Activated T-cell treated with anti-CD3 and anti-CD28 coated beads, Interleukin-2, amount 50 U/mL, for 1 hour (primary cell): Measurements from ENCODE around the gene RAB36.

Source experiments
- DNase-seq: peaks from one replicate; pipeline ENCODE4 v3.0.0-alpha.2; 2020

RAB36 gene

DNA sequence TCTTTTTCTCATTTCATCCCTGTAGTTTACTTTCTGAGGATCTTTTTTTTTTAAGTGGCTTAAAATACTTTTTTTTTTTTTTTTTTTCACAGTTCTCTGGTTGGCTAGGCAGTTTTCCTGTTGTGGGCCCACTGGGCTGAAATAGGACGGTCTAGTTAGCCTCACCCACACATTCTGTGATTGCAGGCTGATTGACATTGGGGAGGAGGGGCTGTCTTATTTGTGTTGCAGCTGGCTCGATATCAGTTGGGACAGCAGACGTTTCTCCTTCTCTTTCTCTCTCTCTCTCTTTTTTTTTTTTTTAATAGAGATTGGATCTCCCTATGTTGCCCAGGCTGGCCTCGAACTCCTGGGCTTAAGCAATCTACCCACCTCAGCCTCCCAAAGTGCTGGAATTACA, 41.9 kb downstream of the RAB36 start:
- DNase-seq: no peak

DNA sequence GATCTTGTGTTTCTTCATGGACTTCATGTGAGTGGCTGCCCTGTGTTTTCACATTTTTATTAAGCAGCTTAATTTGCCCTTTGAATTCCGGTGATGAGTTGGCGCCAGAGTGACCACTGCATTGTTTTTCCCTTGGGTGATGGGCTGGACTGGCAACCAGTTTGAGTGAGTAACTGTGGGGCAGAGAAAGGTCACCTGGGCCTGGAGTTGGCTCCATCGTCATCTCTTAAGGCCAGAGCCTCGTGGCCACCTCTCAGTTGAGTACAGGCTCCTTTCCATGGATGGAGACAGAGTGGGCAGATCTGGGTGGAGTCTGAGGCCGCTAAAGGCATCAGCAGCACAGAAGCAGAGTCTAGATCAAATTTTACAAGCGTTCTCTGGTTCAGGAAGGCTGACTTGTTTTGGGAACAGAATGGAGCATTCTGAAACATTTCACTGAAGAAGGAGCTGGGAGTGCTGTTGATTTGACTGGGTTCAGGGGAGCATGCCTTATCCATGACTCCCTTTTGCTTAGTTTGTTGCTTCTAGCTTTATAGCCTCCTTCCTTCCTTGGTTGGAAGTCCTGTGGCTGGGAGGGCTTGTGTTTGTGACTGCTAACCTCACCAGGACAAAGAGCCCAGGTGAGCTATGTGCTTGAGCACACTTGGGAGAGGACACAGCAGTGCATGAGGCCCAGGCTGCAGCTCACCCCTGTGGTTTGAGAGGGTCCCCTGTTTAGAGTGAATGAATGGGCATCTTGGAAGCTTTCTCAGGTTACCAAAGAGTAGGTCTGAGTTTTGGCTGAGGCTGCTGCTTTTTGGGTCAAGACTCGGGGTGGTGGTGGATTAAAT, 42.8 kb downstream of the RAB36 start:
- no peak for DNase-seq

DNA sequence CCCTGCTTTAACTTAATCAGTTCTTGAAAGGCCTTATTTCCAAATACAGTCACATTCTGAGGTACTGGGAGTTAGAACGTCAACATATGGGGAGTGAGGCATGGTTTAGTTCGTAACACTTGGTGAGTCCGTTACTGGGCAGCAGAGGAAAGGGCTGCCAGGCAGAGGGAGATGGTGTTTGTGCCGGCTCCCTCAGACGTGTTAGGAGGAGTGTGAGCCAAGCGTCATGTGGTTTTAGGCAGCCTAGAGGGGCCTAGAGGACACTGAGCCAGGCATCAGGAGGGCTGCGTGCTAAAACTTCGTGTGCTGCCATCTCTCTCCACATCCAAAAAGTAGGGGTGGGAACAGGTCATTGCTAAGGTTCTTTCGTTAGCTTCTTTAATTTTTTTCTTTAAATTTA, 45.2 kb downstream of the RAB36 start:
- no peak for DNase-seq

DNA sequence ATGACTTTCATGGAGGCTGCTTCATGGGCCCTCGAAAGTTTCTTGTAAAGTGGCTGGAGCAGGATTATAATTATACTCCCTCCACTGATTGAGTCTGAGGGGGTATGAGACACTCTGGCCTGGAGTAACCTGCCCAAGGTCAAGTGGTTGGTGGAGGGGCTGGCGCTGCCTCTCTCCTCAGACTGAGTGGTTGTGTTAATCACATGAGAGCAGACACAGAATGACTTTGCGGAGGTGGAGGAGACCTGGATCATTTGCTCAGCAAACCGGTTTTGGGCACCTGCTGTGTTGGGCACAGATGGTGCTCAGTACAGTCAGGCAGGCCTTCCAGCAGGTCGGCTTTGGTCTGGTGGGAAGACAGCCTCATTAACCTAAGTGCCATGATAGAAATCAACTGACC, 46.9 kb downstream of the RAB36 start:
- no peak for DNase-seq

DNA sequence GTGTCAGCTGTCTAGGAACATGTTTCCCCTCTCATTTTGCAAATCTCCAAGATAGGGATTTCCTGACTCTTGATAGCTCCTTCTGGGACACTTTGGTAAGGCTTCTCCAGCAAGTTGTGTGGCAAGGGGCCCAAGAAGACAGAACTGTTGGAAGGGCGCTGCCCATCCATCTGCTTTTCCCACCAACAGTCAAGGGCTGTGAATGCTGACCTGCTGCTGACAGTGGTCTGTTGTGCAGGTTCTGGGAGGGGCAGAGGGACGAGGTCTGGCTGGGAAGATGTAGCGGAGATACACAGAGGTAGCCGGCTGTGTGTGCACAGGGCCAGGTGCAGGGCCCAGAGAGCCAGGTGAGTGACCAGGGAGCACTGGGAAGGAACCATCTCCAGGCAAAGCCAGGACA, 47.3 kb downstream of the RAB36 start:
- DNase-seq: no peak

DNA sequence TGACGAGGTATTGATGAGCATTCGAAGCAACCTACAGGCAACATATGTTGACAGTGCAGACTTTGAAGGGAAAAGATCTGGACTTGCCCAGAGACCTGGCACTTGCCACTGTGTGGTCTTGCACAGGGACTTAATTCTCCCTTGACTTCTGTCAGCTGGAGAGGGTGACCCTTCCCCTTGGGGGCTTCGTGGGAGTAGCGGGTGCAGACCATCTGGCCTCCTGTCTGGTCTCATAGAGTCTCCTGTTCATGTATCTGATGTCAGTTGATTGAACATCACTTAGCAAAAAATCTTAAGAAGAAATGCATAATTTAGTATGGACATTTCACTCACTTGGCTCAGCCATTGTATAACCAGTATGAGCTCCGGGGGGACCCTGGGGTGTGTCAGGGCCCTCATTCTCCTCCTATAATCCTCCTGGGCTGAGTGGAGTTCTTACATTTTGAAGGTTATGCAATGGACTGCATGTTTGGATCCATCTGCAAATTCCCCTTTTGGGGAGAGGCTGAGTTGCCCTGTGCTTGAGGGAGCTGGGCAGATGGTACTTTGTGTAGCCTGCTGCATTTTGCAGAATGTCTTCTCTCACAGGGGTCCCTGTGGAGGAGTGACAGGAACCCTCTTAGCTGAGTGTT, 48.0 kb downstream of the RAB36 start:
- DNase-seq: no peak

DNA sequence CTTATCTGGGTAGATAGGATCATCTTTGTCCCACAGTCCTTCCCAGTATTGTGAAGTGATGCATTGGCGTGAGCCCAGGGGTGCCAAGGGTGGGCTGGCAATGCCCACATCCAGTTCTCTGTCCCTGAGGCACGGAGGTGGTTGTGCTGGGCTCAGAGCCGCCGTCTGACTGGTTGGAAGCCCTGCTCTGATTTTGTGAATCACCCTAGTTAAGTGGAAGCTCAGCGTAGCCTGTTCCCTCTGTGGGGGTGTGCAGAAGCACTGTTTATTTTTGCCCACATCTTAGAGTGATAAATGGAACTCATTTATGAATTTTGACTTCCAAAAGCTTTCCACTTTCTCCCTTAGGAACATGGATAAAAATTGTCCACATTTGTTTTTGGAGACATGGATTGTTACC, 48.6 kb downstream of the RAB36 start:
- no peak for DNase-seq

DNA sequence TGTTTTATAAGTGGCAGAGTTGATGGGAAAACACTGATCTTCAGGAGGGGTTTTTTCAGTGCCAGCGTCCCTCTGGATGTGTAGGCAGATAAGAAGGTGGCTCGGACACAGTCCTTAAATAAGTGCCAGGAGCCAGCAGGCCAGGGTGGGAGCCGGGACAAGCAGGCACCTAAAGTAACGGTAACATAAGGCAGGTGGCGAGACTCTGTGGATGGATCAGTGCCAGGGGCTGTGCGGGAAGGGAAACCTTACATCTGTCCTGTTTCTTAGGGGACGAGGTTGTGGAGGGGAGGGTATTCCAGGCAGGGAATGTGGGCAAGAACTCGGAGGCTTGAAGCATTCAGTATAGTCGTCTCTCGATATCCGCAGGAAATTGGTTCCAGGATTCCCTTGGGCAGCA, 50.9 kb downstream of the RAB36 start:
- no peak for DNase-seq

DNA sequence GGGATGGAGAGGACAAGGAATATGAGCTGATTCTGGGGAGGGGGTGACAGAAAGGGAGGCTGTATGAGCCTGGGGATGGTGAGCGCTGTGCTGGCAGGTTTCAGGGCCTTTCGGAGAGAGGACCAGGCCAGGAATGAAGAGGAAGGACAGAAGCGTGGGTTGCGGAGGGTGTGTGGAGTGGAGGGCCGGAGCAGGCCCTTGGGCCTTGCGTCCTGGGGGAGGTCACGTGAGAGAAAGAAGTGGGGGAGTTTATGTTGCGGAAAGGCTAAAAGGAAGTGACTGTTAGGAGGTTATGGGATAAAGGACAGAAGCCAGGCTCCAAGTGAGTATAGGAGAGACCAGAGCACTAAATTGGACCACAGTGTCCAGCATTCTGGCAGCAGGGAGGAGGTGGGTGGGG, 52.6 kb downstream of the RAB36 start:
- no peak for DNase-seq

DNA sequence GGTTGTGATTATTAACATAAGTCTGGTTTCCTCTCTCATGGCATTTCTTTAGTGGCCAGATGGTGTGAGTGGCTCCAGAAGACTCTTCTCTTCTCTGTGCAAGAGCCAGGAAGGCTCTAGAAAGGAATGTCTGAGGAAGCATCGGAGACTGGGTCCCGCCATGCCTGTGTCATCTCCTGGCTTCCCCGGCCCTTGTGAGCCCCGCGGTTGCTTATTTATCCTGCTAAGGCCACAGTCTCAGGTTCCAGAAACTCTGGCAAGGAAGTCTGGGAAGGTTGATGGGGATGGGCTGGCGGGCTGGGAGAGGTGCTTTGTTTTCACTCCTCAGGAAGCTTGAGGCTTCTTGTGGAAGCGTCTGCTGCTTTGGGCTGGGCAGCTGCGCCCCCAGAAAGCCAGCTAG, 53.9 kb downstream of the RAB36 start:
- no peak for DNase-seq

DNA sequence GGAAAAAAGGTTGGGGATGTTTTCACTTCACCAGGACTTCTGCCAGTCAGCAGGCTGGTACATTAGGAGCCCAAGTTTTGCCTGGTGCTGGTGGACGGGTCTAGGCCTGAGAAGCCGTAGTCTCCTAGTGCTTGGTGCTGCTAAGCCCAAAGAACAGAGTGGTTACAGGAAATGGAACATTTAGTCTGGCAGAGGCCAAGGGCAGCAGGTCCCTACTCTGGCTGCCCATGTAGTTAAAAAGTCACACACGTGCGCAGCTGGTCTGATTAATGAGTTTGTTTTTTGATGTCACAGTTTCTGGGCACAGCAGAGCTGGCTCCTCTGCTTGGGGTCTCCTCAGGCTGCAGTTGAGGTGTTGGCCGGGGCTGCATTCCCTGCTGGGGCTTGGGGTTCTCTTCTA, 55.6 kb downstream of the RAB36 start:
- DNase-seq: no peak

DNA sequence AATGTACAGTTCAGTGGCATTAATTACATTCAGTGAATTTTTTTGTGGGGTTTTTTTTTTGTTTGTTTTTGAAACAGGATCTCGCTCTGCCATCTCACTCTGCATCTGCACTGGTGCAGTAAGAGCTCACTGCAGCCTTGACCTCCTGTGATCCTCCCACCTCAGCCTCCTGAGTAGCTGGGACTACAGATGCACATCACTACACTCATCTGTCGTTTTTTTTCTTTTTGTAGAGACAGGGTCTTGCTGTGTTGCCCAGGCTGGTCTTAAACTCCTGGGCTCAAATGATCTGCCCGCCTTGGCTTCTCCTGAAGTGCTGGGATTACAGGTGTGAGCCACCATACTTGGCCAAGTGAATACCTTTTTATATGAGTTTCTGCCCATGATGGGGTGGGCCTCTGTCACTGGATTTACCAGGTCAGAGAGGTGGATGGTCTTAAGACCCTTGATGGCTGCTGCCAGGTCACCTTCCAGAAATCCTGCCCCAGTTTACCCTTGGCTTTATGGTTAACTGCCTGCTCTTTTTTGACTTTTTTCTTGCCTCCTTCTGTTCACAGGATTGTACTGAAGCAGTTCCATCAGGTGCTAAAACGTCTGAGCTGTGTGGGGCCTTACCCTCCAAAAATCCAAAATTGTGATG, 57.7 kb downstream of the RAB36 start:
- no peak for DNase-seq

DNA sequence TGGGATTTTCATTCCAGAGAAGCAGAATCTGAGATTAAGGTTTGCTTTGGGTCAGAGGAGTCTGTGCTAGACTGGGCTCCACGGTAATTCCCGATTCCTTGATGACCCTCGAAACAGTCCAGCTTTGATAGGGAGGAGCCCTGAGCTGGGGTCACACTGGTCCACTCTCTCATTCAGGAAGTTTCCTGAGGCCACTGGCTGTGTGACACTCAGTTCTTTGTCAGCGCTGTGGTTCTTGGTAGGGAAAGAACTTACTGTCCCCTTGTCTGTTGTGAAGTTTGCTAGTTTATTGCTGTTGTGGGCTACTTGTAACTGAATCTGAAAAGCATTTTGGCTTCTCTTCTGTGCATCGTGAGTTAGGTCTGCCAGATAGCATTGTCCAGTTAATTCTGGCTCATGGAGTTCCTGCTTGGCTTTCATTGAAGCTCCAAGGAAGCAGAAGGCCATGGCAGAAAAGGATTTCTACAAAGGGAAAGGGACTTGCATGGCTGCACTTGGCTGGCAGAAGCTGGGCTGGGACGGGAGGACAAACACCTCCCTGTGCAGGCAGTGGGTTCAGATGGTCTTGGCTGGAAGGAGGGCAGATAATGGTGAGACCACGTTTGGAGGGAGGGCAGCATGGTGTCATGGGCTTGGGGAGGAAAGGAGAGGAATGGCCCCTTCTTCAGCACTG, 58.3 kb downstream of the RAB36 start:
- DNase-seq: no peak

DNA sequence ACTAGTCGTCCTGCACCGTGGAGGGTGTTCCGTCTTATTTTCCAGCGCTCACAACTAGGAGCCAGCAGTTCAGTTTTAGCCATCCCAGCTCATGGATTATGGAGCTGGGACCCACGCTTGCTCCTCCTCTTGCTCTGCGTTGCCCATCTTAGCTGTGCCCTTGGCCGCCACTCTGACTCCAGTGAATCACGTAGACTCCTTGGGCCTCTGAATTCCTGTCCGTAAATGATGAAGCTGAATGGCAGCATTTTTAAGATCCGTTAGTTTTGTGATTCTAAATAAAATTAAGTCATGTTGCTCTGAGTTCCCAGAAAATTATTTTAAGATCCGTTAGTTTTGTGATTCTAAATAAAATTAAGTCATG, 58.8 kb downstream of the RAB36 start:
- DNase-seq: no peak

DNA sequence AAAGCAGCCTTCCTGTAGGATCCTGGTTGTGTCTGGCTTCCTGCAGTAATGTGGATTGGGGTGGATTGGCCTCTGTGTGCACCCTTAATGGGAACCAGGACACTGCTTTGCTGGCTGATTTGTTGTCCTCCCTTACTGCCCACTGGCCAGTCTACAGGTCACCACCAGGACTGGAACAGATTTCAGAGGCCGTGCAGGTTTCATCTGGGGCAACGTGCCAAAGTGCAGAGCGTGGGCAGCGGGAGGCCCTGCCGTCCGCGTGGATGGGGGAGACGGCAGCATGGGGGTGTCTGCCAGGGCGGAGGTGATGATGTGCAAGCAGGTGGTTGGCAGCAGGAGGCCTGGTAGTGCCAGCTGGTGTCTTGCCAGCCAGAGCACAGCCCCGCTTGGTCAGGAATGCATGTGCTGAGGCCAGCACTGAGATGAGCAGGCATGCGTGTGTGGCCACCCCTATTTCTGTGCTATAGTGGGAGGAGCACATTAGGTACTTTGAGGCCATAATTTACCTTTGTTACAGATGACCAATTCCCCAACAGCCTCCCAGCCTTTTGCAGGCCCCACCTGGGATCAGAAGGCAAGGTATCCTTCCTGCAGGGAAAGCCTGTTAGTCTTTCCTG, 59.4 kb downstream of the RAB36 start:
- DNase-seq: no peak

DNA sequence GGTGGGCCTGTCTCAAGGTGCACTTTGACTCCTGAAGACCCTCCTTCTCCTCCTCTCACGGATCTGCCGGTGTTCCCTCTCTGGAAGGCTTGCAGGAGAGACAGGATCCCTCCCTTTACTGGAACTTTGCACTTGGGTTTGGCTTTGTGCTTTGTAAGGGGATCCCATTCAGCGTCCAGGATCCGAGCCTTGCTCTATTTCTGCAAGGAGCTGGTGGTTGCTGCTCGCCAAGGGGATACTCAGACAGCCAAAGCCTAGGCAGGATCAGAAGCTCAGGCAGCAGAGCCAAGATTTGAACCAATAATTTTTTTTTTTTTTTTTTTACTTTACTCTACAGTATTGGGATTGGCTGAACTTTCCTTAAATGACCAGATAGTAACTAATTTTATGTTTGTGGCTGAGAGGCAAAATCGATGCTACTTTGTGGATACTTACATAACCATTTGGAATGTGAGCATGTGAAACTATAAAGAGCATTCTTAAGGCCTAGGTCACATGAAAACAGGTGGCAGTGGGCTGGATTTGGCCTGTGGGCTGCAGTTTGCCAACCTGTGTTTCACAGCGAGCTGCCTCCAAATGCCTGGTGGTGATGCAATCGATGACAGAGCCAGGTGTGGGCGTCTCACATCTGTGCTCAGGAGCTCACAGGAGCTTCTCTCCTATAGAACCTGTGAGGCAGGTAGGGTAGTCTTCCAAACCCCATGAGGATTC, 60.2 kb downstream of the RAB36 start:
- DNase-seq: no peak

DNA sequence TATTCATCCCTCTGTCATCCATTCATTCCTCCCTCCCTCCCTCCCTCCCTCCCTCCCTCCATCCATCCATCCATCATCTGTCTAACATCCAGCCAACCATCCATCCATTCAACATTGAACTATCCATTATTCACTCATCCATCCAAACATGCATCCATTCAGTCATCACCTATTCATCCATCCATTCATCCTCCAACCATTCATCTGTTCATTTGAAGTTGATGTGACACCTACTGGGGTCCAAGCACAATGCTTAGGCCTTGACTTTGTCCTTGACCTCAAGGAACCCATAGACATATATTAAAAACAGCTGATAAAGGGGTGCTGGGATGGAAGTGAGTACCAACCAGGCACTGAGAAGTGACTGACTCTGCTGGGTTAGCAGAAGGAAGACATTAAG, 61.6 kb downstream of the RAB36 start:
- no peak for DNase-seq

DNA sequence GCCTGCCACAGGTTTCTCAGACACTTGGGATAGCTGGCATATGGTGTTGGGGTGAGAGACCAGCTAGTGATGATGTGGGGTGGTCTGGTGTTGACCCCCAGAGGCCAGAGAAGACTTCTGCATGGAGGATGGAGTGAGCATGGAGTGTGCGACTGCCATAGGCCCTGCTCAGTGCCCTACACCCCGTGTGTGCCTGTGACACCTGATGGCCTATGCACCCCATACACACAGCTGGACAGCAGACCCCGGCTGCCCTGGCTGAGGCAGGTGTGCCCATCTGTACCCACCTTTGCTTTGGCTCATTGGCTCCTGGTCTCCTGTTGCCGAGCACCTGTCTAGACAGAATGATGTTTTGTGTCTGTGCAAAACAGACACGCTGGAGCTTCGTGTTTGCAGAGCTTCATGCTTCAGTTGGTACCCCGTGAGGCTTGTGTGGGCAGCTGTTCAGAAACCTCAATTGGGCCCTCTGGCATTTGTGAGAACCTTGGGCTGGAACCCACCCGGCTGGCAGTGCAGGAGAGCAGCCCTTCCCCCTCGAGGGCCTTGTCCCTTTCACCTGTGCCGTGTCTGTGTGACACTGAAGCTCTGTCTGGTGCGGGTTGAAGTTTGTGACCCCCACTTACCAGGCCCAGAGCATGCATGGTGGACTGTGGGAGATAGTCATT, 62.6 kb downstream of the RAB36 start:
- no peak for DNase-seq

DNA sequence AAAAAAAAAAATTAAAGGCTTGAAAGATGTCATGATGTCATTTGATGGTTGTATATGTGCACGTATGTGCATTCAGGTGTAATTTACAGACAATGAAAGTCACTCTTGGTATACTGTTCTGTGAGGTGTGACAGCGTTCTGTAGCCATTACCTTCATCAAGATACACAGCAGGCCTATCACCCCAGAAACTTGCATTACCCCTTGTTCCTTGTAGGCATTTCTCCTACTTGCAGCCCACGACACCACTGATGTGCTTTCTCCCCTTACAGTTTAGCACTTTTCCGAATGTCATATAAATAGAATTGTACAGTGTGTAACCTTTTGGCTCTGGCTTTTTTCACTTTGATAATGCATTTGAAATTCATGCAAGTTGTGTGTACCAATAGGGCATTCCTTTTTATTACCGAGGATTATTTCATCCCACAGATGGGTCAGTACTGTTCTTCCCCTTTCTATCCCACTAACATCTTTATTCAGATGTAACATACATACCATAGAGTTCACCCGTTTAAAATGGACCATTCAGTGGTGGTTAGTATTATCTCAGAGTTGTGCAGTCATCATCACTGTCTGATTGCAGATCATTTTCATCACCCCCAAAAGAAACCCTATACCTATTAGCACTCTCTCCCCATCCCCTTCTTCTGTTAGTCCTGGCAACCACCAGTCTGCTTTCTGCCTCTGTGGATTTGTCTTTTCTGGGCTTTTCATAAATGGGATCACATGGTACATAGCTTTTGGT, 65.3 kb downstream of the RAB36 start:
- no peak for DNase-seq

DNA sequence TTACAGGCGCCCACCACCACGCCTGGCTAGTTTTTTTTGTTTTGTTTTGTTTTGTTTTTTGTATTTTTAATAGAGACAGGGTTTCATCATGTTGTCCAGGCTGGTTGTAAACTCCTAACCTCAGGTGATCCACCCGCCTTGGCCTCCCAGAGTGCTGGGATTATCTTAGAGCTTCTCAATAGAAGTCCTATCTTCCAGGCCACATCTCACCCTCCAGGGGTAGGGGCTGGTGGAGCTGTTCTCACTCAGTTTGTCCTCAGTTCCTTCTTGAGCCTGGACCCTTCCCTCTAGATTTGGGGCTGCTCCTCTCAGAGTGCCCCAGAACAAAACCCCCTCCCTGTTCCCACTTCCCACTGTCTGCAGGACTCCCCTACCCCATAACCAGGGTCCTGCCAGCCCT, 66.3 kb downstream of the RAB36 start:
- no peak for DNase-seq
